ENCODE results near the gene TRIP12. TPM values are rescaled to one million over a fixed set of nuclear protein-coding genes. Genes with fewer than 3 reads are reported as not detected.

Gene TRIP12
- total RNA-seq, 1 experiment from 2014 or later: 175 TPM

DNA sequence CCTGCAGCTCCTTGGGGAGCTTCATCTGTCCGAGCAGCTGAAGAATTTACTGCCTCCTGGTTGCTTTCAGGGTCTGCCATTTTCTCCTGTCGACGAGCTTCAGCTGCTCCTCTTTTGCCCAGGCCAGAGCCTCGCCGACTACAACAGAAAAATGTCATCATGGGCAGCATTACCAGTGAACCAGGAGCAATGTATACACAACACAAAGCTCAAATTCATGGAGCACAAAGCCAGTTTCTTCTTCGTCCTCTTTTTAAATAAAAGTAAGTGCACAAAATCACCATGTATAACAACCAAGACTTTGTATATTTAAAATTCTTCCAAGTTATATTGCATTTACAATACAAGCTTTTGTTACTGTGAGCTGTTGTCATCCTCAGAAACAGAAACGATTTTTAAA, 85.0 kb downstream of the TRIP12 start (continued):
- TF ChIP-seq, protein P1, sequence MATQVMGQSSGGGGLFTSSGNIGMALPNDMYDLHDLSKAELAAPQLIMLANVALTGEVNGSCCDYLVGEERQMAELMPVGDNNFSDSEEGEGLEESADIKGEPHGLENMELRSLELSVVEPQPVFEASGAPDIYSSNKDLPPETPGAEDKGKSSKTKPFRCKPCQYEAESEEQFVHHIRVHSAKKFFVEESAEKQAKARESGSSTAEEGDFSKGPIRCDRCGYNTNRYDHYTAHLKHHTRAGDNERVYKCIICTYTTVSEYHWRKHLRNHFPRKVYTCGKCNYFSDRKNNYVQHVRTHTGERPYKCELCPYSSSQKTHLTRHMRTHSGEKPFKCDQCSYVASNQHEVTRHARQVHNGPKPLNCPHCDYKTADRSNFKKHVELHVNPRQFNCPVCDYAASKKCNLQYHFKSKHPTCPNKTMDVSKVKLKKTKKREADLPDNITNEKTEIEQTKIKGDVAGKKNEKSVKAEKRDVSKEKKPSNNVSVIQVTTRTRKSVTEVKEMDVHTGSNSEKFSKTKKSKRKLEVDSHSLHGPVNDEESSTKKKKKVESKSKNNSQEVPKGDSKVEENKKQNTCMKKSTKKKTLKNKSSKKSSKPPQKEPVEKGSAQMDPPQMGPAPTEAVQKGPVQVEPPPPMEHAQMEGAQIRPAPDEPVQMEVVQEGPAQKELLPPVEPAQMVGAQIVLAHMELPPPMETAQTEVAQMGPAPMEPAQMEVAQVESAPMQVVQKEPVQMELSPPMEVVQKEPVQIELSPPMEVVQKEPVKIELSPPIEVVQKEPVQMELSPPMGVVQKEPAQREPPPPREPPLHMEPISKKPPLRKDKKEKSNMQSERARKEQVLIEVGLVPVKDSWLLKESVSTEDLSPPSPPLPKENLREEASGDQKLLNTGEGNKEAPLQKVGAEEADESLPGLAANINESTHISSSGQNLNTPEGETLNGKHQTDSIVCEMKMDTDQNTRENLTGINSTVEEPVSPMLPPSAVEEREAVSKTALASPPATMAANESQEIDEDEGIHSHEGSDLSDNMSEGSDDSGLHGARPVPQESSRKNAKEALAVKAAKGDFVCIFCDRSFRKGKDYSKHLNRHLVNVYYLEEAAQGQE (IDR thresholded peaks at IDR 0.05; ENCODE audit: low read depth): no peak
- TF ChIP-seq TCF7L2 (IDR thresholded peaks at IDR 0.05; ENCODE audit: borderline replicate concordance, extremely low read depth, insufficient read depth, insufficient read length): no peak
- TF ChIP-seq RAD21 (IDR thresholded peaks at IDR 0.05; ENCODE audit: low read depth): no peak
- no peak for TF ChIP-seq POLR2AphosphoS5 (IDR thresholded peaks at IDR 0.05; ENCODE audit: low read depth, low read length)
- no peak for TF ChIP-seq ZNF274 (IDR thresholded peaks at IDR 0.05; ENCODE audit: low read depth, low read length)
- no peak for TF ChIP-seq SP1 (IDR thresholded peaks at IDR 0.05; ENCODE audit: low read depth)
- TF ChIP-seq, protein P2, sequence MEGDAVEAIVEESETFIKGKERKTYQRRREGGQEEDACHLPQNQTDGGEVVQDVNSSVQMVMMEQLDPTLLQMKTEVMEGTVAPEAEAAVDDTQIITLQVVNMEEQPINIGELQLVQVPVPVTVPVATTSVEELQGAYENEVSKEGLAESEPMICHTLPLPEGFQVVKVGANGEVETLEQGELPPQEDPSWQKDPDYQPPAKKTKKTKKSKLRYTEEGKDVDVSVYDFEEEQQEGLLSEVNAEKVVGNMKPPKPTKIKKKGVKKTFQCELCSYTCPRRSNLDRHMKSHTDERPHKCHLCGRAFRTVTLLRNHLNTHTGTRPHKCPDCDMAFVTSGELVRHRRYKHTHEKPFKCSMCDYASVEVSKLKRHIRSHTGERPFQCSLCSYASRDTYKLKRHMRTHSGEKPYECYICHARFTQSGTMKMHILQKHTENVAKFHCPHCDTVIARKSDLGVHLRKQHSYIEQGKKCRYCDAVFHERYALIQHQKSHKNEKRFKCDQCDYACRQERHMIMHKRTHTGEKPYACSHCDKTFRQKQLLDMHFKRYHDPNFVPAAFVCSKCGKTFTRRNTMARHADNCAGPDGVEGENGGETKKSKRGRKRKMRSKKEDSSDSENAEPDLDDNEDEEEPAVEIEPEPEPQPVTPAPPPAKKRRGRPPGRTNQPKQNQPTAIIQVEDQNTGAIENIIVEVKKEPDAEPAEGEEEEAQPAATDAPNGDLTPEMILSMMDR (IDR thresholded peaks at IDR 0.05 in 2 of 3, conservative IDR thresholded peaks at IDR 0.05 in 1 of 3; ENCODE audit: borderline replicate concordance in 1 of 3, insufficient read depth in 1 of 3, low read depth in 2 of 3, low read length in 2 of 3): no peak
- TF ChIP-seq EZH2 (IDR thresholded peaks at IDR 0.05): no peak
- no peak for TF ChIP-seq CBX3 (IDR thresholded peaks at IDR 0.05; ENCODE audit: low read depth)
- TF ChIP-seq FOSL1 (IDR thresholded peaks at IDR 0.05; ENCODE audit: low read depth): no peak
